KOPT-K1 (cell line): ENCODE data around the gene GAPDHS.

Experiments used
- H3K27ac ChIP-seq: fragments of 200-600 bp; sonication (generic); 2 replicates; pipeline ENCODE4 v1.5.1; 2016; ENCODE audit warnings: antibody characterized with exemption, mild to moderate bottlenecking, low read depth, low read length; ENCODE audit not compliant: poor library complexity, severe bottlenecking
- H3K36me3 ChIP-seq: fragments of 200-600 bp; sonication (generic); 2 replicates; pipeline ENCODE4 v1.5.1; 2017; ENCODE audit warnings: antibody characterized with exemption, mild to moderate bottlenecking, low read length, moderate library complexity; ENCODE audit not compliant: insufficient read depth
- H3K9me3 ChIP-seq: fragments of 200-600 bp; sonication (generic); 2 replicates; pipeline ENCODE4 v1.5.1; 2017; ENCODE audit warnings: antibody characterized with exemption, low read length, mild to moderate bottlenecking; ENCODE audit not compliant: insufficient read depth, poor library complexity, severe bottlenecking

Gene GAPDHS

GRCh38 chr19:35543280-35544109 is 10.2 kb downstream of the GAPDHS start:
- no peak overlapping the region for H3K27ac ChIP-seq
- no peaks in the 10 kb centered on the region for H3K36me3 ChIP-seq
- no peaks in the 10 kb centered on the region for H3K9me3 ChIP-seq

- no peaks in the 10 kb centered on the region for H3K36me3 ChIP-seq
- H3K27ac ChIP-seq: no peak overlapping the region
- no peaks in the 10 kb centered on the region for H3K9me3 ChIP-seq
These were observed 11.0 kb downstream of the GAPDHS start for GRCh38 chr19:35544110-35544802.

GRCh38 chr19:35545001-35545854 is 12.0 kb downstream of the GAPDHS start, which contains the start of gene TMEM147:
Gene TMEM147, plus strand, starts transcription at chr19:35545626. Its CDS starts 114 bp downstream, at chr19:35545740.
- H3K36me3 ChIP-seq: no peaks in the 10 kb centered on the region
- H3K9me3 ChIP-seq: no peaks in the 10 kb centered on the region
- H3K27ac ChIP-seq: peak within 1 kb of the TSS; percentile 71

GRCh38 chr19:35545855-35546381 is 12.7 kb downstream of the GAPDHS start:
- Histone ChIP-seq H3K9me3 (no peaks in the 10 kb centered on the region), H3K27ac (peak overlapping the region; percentile 71), H3K36me3 (no peaks in the 10 kb centered on the region)

GRCh38 chr19:35546532-35546931 is 13.3 kb downstream of the GAPDHS start:
- Histone ChIP-seq H3K9me3 (no peaks in the 10 kb centered on the region), H3K27ac (peak overlapping the region; percentile 71), H3K36me3 (no peaks in the 10 kb centered on the region)

GRCh38 chr19:35549174-35549788 is 16.0 kb downstream of the GAPDHS start:
- Histone ChIP-seq H3K9me3 (no peaks in the 10 kb centered on the region), H3K36me3 (no peaks in the 10 kb centered on the region), H3K27ac (no peak overlapping the region)

GRCh38 chr19:35549879-35550523 is 16.7 kb downstream of the GAPDHS start:
- Histone ChIP-seq H3K36me3 (no peaks in the 10 kb centered on the region), H3K27ac (no peak overlapping the region), H3K9me3 (no peaks in the 10 kb centered on the region)

GRCh38 chr19:35551091-35551810 is 18.0 kb downstream of the GAPDHS start:
- H3K9me3 ChIP-seq: no peaks in the 10 kb centered on the region

GRCh38 chr19:35552534-35553384 is 19.5 kb downstream of the GAPDHS start:
- Histone ChIP-seq H3K27ac (no peak overlapping the region), H3K36me3 (no peaks in the 10 kb centered on the region), H3K9me3 (no peaks in the 10 kb centered on the region)

More at GRCh38 chr19:35551091-35551810, 18.0 kb downstream of the GAPDHS start:
- no peak overlapping the region for H3K27ac ChIP-seq
- H3K36me3 ChIP-seq: no peaks in the 10 kb centered on the region

GRCh38 chr19:35553385-35554000 is 20.2 kb downstream of the GAPDHS start:
- no peaks in the 10 kb centered on the region for H3K9me3 ChIP-seq
- no peaks in the 10 kb centered on the region for H3K36me3 ChIP-seq
- no peak overlapping the region for H3K27ac ChIP-seq

GRCh38 chr19:35554076-35554475 is 20.8 kb downstream of the GAPDHS start:
- H3K9me3 ChIP-seq: no peaks in the 10 kb centered on the region
- no peak overlapping the region for H3K27ac ChIP-seq
- no peaks in the 10 kb centered on the region for H3K36me3 ChIP-seq

- Histone ChIP-seq H3K27ac (no peak overlapping the region), H3K36me3 (no peaks in the 10 kb centered on the region), H3K9me3 (no peaks in the 10 kb centered on the region)
These were observed 22.2 kb downstream of the GAPDHS start for GRCh38 chr19:35555301-35556005.
